GM04503 (cell line): Measurements from ENCODE around the gene RNF227.
"Not testable (repeated sequence)": the region's sequence is repeated elsewhere in the genome, so short reads cannot be mapped to it uniquely, and the experiment has no call there.

ENCODE experiments used
- DNase-seq: peaks from one replicate; pipeline ENCODE4 v3.0.0-alpha.2; 2012; ENCODE audit warnings: low read depth

Gene RNF227

DNA sequence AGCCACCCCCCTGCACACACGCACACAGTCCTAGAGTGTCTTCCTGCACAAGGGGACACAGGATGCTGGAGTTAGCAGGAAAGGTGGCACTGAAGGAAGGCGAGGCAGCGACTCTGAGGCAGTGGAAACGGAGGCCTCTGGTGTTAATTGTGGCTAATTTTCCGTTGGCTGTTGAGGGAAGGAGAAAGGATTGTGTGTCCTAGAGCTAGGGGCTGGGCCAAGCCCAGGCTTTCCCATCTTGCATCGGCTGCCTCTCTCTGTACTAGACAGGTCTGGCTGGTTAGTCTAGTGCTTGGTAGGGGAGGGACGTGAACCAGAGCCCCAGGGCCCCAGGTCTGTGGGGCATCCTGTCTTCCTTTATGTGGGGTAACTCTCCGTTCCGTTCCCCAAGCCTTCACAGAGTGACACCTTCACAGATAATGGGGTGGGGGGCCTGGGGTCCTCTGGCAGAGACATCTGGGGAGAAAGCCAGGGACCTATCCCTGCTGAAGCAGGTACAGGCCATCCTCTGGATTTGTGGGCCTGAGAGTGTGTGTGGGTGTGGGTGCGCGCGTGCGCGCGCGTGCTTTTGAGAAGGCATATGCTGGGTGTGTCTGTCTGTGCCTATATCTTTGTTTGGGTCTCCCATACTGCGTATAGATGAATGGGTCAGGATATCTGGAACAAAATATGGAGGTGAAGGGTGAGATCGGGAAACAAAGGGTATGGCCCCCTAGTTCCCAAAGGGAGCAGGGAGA lies 27.7 kb downstream of the RNF227 start, which contains the start of gene CHD3:
TSS of gene CHD3 (plus strand) at position 606 of the 737 bp plus-strand sequence. CDS start 212 bp downstream, outside the sequence.
- DNase-seq = no peak

DNA sequence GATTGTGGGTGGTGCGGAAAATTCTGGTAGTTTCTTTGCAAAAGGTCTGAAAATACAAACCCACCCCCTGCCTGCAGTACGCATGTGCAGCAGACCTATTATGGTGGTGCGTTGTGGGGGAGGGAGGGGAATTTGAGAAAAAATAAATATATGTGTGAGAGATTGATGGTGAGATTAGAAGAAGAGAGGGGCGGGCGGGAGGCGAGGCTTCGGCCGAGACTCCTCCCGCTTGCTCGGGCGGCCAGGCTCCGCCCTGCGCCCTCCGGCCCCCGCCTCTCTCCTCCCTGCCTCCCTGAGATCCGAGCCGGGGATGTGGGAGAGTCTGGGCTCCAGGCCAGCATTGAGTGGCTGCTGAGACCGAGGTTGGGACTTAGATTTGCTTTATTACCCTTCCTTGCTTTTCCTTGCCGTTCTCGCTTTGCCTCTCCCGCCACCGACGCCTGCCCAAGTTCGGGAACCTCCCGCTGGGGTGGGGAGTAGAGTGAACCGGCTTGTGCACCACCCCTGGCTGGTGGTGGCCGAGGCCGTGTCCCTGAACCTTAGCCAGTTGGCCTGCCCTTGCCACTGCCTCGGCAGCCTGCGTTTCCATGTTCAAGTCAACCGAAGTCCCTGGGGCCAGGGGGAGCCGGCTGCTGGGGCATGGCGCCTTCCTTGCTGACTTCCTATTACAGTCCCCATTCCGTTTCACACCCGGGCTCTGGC lies 28.5 kb downstream of the RNF227 start:
- DNase-seq = peak; percentile 68

DNA sequence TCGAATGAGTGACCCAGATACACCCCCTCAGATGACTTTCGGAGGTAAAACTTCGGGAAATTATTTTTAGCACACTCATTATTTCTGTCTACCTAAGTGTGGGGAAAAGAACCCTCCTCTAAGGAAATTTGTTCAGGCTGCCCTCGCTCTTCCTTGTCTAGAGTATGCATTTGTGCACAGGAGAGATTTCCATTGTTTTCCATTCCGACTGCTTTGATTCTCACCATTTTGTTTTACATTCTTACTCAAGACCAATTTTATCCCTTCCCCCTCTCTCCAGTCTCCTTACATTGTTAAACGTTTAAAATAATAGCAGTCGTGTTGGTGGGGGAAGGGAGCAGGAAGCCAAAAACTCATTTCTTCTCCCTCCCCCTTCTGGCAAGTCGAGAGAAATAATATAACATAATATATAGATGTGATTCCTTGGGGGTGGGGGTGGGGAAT lies 29.0 kb downstream of the RNF227 start:
- no peak for DNase-seq

DNA sequence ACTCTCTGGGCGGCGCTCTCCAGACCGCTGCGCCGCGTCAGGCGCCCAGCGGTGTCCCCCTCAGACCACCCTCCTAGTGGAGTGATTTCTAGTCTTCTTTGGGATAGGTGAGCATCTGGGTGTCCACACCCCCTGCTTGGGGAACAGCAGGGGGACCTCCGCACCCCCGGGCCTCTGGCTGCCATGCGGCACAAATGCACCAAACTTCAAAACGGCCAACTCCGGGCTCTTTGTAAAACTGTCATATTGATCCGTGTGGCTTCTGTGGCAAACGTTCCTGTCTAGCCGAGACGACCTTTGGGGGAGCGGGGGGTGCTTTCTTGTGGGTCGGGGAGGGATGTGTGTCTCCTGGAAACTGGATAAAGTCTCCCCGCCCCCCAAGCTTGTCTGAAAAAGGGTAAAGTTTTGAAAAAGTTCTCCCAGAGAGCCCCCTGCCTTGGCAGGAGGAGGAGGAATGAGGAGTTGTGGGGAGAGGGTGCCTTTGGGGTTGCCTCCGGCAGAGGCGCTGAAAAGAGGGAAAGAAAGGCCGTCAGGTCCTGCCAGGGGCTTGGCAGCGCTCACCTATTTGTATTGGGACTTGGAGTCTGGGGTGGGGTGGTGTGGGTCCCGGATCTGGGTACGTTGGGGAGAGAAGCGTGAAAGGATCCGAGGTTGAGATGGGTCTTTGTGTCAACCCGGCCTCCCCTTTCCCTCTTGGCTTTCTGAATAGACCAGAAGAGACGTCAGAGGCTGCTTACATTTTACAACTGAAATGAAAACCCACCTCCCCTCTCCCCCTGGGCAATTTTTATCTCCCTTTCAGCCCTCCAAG lies 29.7 kb downstream of the RNF227 start:
- DNase-seq = no peak

DNA sequence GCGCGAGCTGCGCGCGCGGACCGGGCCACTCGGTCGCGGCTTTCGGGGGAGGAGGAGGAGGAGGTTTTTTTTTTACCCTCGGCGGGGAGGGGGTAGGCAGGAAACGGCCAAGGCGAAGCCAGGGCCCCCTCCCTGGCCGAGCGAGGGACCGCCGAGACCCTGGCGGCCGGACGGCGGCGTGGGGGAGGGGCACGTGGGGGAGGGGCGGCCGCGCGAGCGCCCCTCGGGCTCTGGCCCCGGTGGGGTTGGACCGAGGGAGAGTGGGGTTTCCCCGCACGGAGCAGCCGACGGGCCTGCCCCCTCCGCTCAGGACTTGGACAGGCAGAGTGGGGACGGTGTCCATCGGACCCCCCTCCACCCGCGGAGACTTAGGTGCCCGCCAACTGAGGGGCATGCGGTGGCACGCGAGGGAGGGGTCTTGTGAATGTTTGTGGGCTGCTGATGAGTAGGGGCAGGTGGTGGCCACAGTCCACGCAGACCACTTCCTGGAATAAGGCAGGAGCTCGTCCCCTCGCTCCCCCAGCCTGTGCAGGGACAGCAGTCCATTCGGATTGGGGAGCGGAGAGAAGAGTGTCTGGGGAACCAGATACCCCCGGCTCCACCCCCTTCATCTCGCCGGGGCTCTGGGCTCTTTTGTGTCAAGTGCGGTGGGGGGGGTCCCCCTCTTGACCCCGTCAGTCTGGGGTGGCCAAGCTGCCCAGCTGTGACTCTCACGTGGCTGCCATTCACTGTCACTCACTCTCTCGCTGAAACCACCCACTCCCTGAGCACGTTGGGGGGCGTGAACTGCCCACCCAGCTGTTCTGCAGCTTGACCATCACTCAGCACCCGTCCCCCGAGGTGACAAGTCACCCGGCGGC lies 30.5 kb downstream of the RNF227 start:
- DNase-seq = no peak

DNA sequence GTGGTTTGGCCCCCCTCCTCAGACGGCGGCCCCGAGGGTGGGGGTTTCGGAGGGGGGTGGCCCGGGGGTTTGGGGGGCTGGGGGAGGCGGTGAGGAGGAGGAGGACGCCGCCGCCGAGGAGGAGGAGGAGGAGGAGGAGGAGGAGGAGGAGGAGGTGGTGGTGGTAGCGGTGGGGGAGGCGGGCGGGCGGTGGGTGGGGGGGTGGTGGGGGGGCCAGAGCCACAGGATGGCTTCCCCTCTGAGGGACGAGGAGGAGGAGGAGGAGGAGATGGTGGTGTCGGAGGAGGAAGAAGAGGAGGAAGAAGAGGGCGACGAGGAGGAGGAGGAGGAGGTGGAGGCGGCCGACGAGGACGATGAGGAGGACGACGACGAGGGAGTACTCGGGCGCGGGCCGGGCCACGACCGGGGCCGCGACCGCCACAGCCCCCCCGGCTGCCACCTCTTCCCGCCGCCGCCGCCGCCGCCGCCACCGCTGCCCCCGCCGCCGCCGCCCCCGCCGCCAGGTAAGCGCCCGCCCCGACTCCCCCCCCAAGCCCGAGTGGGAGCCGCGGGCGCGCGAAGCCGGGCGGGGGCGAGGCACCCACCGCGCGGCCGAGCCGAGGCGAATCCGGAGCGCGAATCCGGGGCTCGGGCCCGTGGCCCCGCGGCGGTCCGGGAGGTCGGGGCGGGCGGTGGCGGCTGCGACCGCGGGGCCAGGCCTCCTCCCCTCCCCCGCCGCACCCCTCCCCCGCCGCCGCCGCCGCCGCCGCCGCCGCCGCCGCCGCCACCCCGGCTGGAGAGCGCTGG lies 31.3 kb downstream of the RNF227 start:
- no peak for DNase-seq

DNA sequence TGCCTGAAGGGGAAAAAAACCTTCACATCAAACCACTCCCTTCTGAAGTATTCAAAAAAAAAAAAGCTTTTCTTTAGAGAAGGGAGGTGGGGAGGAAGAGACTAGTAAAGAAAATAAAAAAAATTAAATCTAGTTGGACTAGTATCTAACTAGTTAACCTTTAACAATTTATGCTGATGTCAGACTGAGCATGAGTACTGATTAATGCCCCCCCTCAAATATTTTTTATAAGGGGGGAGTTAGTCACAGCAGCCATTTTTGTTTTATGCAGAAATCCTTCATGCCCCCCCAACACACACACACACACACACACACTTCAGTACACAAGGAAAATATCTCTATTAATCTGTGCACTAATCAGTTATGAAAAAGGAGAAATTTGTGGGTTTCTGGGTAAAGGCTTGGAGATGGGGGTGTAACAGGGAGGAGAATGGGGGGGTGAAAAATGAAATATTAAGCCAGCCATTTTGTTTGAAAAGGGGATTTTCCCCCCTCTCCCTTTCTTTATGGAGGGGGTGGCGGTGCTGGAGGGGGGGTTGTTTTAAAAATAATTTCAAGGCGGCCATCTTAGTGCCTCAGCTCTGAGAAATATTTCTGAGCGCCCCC lies 32.2 kb downstream of the RNF227 start:
- no peak for DNase-seq

DNA sequence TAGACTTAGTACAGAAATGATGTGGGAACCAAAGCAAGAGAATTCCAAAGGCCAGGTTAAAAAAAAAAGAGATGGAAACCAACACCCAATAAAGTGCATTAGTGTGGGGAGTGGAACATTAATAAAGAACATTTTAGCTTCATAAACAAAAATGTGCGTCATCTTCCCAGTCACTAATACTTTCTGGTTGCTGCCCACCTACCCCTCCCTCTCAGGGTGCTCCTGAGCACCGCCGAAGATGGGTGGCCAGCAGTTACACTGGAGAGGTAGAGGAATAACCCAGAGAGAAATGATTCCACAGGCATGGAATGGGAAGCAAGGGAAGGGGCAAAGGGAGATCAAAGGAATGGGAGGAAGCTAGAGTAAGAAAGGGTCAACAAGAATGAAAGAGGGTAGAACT lies 33.5 kb downstream of the RNF227 start:
- no peak for DNase-seq

DNA sequence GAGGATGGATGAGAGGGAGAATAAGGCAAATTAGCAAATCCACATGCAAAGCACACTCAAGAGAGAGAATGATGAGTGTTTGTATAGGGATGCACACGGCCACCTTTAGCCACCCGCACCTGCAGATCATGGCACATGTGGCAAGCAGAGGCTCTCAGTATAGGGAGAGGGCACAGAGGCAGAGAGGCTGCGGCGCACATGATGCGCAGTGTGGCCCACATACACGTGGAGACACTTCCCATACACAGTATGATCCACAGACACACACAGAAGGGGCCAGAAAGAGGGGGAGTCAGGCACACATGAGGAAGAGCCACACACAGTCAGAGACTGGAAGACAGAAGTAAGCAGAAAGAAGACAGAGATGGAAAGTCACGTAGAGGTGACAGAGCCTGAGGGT lies 34.0 kb downstream of the RNF227 start:
- DNase-seq = no peak

DNA sequence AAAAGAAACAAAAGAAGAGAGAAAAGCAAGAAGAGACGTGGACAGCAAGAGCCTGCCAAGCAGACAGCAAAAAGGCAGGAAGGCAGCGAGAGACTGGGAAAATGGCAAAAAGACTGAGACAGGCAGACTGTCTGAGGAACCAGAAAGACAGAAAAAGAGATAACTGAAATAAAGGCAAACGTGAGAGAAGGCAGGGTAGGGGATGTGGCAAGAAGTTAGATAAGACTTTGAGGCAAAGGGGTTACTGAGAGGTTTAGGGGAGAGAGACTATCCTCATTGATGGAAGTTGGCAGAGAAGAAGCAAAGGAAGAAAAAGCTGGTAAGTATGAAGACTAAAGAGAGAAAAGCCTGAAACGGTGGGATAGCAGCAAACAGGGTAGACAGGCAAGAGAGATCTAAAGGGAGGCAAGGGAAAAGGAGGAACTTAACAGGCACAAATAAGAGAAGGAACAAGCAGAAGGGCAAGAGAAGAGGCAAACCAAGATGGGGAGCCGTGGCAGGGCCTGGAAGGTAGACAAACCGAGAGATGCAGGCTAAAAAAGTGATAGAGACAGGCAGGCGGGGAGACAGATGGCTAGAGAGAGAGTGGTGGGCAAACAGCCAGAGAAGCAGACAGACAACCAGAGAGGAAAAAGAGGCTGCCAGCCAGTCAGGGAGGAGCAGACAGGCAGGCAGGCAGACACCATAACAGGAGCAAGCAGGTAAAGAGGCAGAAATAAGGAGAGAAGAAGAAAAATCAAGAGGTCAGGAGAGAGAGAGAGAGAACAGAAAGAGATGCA lies 34.6 kb downstream of the RNF227 start:
- no peak for DNase-seq

DNA sequence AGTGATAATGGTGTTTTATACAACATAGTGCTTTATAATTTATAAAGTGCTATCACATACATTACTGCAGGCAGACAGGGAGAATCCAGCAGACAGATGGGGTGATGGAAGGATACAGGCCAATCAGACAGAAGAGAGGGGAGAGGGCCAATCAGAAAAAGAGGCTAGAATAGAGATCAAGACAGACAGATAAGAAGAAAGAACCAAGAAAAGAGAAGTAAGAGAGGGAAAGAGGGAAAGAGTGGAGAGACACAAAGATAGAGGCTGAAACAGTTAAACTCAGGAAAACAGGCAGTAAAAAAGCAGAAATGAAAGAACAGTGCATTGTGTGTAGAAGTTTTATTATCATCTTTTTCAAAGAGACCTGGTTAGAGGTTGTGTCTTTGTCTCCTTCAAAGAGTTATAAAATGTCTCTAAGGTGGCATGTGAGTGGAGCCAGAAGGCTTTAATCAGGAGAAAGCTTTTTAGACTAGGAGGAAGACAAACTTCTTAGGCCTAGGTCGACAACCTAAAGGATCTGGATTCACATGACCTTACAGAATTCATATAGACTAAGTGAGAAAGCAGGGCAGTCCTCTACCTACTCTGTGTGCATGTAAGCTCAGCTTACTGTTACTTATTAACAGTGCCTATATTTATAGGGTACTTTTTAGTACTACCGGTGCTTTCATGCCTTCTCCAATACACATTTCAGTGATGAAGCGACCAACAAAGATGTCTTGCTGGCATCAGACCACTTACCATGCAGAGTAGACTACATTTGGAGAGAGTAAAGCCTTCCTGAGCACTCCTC lies 35.8 kb downstream of the RNF227 start:
- no peak for DNase-seq

DNA sequence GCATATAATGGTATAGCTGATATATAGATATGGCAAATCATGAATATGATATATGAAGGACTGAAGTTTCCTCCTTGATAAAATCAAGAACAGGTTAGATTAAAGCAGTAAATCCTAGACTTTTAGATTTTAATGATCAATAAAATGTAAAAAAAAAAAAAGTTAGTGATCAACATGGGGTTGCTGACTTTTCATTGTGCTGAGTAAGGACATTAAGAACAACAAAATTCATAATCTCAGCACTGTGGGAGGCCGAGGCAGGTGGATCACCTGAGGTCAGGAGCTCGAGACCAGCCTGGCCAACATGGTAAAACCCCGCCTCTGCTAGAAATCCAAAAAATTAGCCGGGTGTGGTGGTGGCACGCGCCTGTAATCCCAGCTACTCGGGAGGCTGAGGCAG lies 37.9 kb downstream of the RNF227 start:
- no peak for DNase-seq

DNA sequence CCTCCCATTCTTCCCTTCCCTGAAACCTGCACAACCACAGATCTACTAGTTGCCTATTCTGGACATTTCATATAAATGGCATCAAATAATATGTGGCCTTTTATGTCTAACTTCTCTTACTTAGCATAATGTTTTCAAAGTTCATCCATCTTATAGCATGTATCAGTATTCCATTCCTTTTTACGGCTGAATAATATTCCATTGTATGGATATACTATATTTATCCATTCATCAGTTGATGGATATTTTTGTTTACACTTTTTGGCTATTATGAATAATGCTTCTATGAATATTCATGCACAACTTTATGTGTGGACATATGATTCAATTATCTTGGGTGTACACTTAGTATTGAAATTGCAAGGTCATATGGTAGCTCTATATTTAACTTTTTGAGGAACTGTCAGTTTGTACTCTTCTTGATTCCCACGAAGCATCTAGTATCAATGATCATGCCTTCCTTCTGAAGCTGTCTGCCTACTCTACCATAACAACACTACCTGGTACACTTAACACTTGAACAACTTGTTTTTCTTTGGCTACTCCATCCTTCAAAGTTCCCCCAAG lies 40.2 kb downstream of the RNF227 start:
- no peak for DNase-seq

DNA sequence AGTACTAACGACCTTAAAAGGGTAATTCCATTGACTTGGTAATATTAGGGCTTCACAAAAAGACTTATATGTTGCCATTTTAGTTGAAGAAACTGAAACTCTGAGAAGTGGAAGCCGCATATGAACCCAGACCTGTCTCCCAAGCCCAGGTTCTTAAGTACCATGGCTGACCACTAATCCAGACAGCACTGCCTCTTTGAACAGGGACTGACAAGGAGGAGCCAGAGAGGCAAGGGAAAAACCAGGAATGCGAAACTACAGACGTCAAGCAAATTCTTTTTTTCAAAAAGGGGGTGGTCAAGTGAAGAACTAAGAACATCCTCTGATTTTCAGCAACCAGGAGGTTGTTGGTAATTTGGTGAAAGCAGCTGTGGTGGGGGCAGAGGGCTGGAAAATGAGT lies 43.0 kb downstream of the RNF227 start:
- DNase-seq = no peak

DNA sequence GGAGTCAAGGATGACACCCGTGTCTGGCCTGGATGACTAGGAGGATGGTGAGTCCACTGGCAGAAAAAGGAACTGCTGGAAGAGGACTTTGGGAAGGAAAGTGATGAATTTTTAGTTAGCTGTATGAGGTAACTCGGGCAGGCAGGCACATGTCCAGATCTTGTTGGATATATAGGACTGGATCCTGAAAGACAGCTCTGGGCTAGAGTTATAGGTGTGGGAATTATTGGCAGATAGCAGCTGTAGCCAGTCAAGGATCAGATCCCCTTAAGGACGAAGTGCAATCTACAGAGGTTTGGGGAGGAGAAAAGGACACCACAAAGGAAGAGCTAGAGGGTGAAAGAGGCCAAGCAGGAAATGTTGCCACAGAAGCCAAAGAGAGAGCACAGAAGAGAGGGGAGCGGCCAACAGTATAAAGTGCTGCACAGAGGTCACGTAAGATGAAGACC lies 48.2 kb downstream of the RNF227 start:
- no peak for DNase-seq

DNA sequence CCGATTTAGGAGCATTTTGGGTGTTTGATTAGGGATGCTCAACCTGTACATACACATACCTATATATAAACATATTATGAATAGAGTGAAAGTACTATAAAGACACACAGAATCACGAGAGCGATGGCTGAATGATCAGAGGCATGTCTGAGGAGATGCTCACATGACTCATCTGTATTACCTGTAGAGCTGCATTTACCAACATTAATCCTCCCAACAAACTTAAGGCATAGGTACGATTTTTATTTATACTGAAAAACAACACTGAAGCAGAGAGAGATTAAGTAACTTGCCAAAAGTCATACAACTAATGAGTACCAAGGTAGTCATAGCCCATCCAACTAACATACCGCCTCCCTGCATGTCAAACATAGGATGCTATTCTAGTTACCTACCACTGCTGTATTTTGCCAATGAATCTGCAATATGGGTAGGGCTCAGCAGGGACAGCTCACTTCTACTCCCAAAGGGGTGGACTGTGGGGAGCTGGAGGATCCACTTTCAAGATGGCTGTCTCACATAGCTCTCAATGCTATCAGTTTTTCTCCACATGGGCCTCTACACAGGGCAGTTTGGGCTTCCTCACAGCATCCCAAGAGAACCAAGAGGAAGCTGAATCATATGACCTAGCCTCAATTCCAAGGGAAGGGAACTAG lies 51.0 kb downstream of the RNF227 start:
- DNase-seq = no peak

DNA sequence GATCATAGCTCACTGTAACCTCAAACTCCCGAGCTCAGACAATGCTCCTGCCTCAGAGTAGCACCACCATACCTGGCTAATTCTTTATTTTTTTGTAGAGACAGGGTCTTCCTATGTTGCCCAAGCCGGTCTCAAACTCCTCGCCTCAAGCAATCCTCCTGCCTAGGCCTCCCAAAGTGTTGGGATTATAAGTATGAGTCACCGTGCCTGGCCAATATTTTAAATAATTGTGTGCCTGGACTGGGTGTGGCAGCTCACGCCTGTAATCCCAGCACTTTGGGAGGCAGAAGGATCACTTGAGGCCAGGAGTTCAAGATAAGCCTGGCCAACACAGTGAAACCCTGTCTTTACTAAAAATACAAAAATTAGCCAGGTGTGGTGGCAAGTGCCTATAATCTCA lies 51.7 kb downstream of the RNF227 start:
- not testable (repeated sequence) for DNase-seq
